ENCODE data around the gene MEN1. TPM values are rescaled to one million over a fixed set of nuclear protein-coding genes. Genes with fewer than 3 reads are reported as not detected.

MEN1 gene
- total and polyA plus RNA-seq, 2 experiments from 2014 or later: 27.7 to 57.5 TPM

DNA sequence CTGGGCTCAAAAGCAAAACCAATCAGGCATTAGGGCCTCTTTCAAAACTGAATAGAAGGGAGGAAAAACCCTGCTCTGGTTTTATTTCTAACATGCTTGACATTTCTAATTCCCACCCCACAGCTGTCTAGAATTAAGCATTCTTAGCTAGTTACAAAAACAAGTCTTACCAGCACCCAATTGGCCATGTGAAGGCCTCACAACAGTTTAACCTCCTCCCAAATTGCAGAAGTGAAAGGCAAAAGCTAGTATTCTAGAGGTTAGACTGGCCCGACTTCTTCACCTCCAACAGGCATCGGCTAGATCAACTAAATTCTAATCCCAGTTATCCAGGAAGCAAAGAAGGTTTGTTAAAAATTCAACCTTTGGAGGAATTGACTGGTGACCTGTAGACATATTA is 38.5 kb downstream of the MEN1 start:
- Histone ChIP-seq H3K27ac (no peak overlapping the region), H3K4me3 (no peak overlapping the region), H3K4me1 (ENCODE audit: low read depth) (peaks cover 12% of the 10 kb centered on the region), H3K27me3 (no peaks in the 10 kb centered on the region), H3K36me3 (peaks cover 93% of the 10 kb centered on the region), H3K9me3 (ENCODE audit: low read depth) (no peaks in the 10 kb centered on the region)
- no peak for DNase-seq (ENCODE audit: low read depth in 1 of 2, low spot score in 1 of 2)
- TF ChIP-seq, protein P1, sequence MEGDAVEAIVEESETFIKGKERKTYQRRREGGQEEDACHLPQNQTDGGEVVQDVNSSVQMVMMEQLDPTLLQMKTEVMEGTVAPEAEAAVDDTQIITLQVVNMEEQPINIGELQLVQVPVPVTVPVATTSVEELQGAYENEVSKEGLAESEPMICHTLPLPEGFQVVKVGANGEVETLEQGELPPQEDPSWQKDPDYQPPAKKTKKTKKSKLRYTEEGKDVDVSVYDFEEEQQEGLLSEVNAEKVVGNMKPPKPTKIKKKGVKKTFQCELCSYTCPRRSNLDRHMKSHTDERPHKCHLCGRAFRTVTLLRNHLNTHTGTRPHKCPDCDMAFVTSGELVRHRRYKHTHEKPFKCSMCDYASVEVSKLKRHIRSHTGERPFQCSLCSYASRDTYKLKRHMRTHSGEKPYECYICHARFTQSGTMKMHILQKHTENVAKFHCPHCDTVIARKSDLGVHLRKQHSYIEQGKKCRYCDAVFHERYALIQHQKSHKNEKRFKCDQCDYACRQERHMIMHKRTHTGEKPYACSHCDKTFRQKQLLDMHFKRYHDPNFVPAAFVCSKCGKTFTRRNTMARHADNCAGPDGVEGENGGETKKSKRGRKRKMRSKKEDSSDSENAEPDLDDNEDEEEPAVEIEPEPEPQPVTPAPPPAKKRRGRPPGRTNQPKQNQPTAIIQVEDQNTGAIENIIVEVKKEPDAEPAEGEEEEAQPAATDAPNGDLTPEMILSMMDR (IDR thresholded peaks at IDR 0.05; ENCODE audit: low read depth, low read length): no peak

DNA sequence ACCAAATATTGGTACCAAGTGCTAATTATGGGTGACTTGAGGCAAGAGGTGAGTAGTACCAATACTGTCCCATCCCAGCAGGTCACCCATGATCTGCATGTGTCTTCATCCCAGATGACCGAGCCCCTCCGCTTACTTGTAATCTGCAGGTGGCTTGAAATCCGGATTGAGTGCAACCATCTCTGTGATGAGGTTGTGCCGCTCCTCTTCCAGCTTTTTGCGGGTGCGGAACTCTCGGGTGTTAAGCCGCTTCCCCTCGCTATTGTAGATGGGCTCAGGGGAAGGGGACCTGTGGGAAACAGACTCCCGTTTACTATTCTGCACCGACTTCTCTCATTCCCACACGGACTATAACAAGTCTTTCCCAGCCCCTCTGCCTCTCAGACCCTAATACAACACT is 40.2 kb downstream of the MEN1 start:
- no peak overlapping the region for H3K27ac ChIP-seq
- H3K4me3 ChIP-seq: no peak overlapping the region
- TF ChIP-seq, protein P1 (IDR thresholded peaks at IDR 0.05; ENCODE audit: low read depth, low read length): no peak
- H3K4me1 ChIP-seq (ENCODE audit: low read depth): peaks cover 6% of the 10 kb centered on the region
- peaks cover 96% of the 10 kb centered on the region for H3K36me3 ChIP-seq
- no peaks in the 10 kb centered on the region for H3K9me3 ChIP-seq (ENCODE audit: low read depth)
- DNase-seq (ENCODE audit: low read depth in 1 of 2, low spot score in 1 of 2): no peak
- no peaks in the 10 kb centered on the region for H3K27me3 ChIP-seq

DNA sequence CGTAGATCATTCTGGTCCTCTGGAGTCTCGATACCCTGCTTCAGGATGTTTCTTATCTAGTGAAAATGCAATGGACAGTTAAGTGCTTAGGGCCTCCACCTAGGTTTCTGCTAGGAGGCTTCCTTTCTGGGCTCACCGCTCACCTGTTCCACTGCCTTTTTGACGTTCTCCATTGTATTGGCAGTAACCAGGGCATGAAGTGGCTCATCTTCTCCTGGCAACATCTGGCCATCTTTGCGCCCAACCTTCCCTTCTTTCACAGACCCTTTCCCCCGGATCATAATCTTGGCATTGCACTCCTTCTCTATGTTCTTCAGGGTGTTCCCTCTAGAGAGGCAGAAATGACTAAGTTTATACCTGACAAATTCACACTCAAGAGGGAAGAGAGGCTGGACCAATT is 41.1 kb downstream of the MEN1 start:
- Histone ChIP-seq H3K9me3 (ENCODE audit: low read depth) (no peaks in the 10 kb centered on the region), H3K27me3 (no peaks in the 10 kb centered on the region), H3K36me3 (peaks cover 100% of the 10 kb centered on the region), H3K4me3 (no peak overlapping the region), H3K4me1 (ENCODE audit: low read depth) (peaks cover 12% of the 10 kb centered on the region), H3K27ac (no peak overlapping the region)
- no peak for DNase-seq (ENCODE audit: low read depth in 1 of 2, low spot score in 1 of 2)
- TF ChIP-seq, protein P1 (IDR thresholded peaks at IDR 0.05; ENCODE audit: low read depth, low read length): no peak

DNA sequence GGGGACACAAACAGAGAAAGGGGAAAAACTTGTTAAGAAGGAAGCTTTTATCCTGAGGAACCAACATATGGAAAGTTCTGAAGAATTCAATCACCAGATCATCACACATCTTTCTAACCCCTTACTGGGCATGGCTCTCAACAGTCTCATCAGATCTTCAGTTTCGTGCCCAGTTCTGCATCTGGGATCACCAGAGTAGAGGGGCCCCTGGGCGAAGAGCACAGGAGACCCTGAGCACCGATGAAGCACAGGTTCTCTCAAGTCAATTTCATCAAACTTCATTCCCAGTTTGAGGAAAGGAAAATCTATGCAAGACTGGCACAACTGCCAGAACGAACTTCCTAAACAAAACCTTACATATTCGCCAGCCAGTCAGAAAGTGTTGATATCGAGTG is 42.1 kb downstream of the MEN1 start:
- no peak for DNase-seq (ENCODE audit: low read depth in 1 of 2, low spot score in 1 of 2)
- Histone ChIP-seq H3K9me3 (ENCODE audit: low read depth) (no peaks in the 10 kb centered on the region), H3K4me3 (no peak overlapping the region), H3K27me3 (no peaks in the 10 kb centered on the region), H3K4me1 (ENCODE audit: low read depth) (peaks cover 22% of the 10 kb centered on the region), H3K27ac (peak overlapping the region; percentile 13), H3K36me3 (peaks cover 91% of the 10 kb centered on the region)
- TF ChIP-seq, protein P1 (IDR thresholded peaks at IDR 0.05; ENCODE audit: low read depth, low read length): no peak

DNA sequence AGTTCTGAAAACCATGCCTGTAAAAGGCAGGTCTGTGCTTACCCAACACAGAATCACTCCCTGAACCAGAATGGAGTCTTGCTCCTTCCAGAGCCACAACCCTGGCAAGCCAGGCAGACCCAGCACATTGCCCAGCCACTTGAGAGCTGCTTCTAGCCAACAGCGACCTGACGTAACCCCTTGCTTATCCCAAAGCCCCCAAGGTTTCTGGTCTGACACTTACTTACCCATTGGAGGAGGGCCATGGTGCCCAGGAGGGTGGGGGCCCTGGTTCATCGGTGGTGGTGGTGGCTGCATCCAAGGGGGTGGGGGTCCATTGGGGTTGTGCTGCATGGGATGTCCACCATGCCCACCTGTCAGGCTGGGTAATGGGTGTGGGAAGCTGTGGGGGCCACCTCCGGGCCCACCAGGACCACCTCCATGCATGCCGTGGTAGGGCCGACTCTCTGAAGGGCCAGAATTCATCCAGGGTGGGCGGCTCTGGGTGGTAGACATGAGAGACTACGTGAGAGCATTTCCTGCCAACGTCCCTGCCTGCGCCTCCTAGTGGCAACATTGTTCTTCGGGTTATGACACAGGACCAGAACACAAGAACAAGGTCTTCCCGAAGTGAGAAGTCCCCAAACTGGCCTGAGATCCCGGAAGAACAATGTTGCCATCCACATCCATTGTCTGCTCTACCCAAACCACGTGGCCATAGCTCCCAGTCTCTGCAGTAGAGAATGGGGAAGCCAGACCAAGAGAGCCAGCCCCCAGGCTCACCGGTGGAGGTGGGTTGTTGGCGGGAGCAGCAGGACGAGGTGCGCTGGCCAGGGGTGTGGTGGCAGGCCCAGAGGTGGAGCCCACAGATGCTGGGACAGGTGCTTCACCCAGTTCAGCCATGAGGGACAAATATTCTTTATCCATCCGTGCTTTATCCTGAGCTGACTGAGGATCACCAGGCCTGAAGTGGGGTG is 42.7 kb downstream of the MEN1 start:
- Histone ChIP-seq H3K4me3 (no peak overlapping the region), H3K9me3 (ENCODE audit: low read depth) (no peaks in the 10 kb centered on the region), H3K36me3 (peaks cover 84% of the 10 kb centered on the region), H3K27ac (peak overlapping the region; percentile 15), H3K27me3 (no peaks in the 10 kb centered on the region), H3K4me1 (ENCODE audit: low read depth) (peaks cover 28% of the 10 kb centered on the region)
- TF ChIP-seq, protein P1 (IDR thresholded peaks at IDR 0.05; ENCODE audit: low read depth, low read length): peak; percentile 80
- peak; percentile 82 to 86 for DNase-seq (ENCODE audit: low read depth in 1 of 2, low spot score in 1 of 2)

All from cardiac muscle cell (in vitro differentiated cells and primary cell).